ENCODE results near the gene MGAT5.

Gene MGAT5

GRCh38 chr2:134220344-134220974, 33.4 kb upstream of the MGAT5 start:
- no peaks in the 10 kb centered on the region for H3K36me3 ChIP-seq (ENCODE audit: control insufficient read depth, insufficient read depth, low read length)
- H3K4me3 ChIP-seq (ENCODE audit: low read depth, low read length): no peak overlapping the region
- no peak overlapping the region for H3K9ac ChIP-seq (ENCODE audit: low read depth, low read length)
- no peaks in the 10 kb centered on the region for H3K27me3 ChIP-seq (ENCODE audit: control insufficient read depth, insufficient read depth, low read length)
- H3K9me3 ChIP-seq (ENCODE audit: control insufficient read depth, insufficient read depth, low read length): no peaks in the 10 kb centered on the region
- H3K4me1 ChIP-seq (ENCODE audit: control insufficient read depth, insufficient read depth, low read length): peaks cover 24% of the 10 kb centered on the region

DNA sequence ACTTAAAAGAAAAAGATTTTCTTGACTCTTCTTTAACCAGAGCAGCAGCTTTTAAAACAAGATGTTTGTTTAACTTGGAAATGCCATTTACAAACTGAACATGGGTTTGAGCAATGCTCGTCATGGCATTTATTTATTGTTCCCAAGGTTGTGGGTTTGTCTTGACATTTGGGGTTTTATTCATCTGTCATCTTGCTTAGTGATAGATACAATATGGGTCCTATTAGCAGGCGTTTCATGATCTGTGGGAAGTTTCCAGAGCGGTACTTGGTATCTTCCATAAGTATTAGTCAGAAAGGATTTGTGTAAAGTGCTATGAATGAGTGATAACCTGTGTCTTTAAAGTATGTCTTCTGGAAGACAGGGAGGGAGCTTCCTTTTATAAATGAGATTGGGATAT, 29.9 kb upstream of the MGAT5 start:
- H3K27me3 ChIP-seq (ENCODE audit: control insufficient read depth, insufficient read depth, low read length): no peaks in the 10 kb centered on the region
- H3K36me3 ChIP-seq (ENCODE audit: control insufficient read depth, insufficient read depth, low read length): no peaks in the 10 kb centered on the region
- H3K4me1 ChIP-seq (ENCODE audit: control insufficient read depth, insufficient read depth, low read length): peaks cover 23% of the 10 kb centered on the region
- no peaks in the 10 kb centered on the region for H3K9me3 ChIP-seq (ENCODE audit: control insufficient read depth, insufficient read depth, low read length)
- H3K4me3 ChIP-seq (ENCODE audit: low read depth, low read length): no peak overlapping the region
- H3K9ac ChIP-seq (ENCODE audit: low read depth, low read length): no peak overlapping the region

GRCh38 chr2:134225173-134225572, 28.7 kb upstream of the MGAT5 start:
- Histone ChIP-seq H3K27me3 (ENCODE audit: control insufficient read depth, insufficient read depth, low read length) (no peaks in the 10 kb centered on the region), H3K9ac (ENCODE audit: low read depth, low read length) (no peak overlapping the region), H3K9me3 (ENCODE audit: control insufficient read depth, insufficient read depth, low read length) (no peaks in the 10 kb centered on the region), H3K36me3 (ENCODE audit: control insufficient read depth, insufficient read depth, low read length) (no peaks in the 10 kb centered on the region), H3K4me1 (ENCODE audit: control insufficient read depth, insufficient read depth, low read length) (peaks cover 13% of the 10 kb centered on the region), H3K4me3 (ENCODE audit: low read depth, low read length) (no peak overlapping the region)

GRCh38 chr2:134225841-134226240, 28.0 kb upstream of the MGAT5 start:
- Histone ChIP-seq H3K4me1 (ENCODE audit: control insufficient read depth, insufficient read depth, low read length) (peaks cover 6% of the 10 kb centered on the region), H3K27me3 (ENCODE audit: control insufficient read depth, insufficient read depth, low read length) (no peaks in the 10 kb centered on the region), H3K36me3 (ENCODE audit: control insufficient read depth, insufficient read depth, low read length) (no peaks in the 10 kb centered on the region), H3K9me3 (ENCODE audit: control insufficient read depth, insufficient read depth, low read length) (no peaks in the 10 kb centered on the region), H3K9ac (ENCODE audit: low read depth, low read length) (no peak overlapping the region), H3K4me3 (ENCODE audit: low read depth, low read length) (no peak overlapping the region)

DNA sequence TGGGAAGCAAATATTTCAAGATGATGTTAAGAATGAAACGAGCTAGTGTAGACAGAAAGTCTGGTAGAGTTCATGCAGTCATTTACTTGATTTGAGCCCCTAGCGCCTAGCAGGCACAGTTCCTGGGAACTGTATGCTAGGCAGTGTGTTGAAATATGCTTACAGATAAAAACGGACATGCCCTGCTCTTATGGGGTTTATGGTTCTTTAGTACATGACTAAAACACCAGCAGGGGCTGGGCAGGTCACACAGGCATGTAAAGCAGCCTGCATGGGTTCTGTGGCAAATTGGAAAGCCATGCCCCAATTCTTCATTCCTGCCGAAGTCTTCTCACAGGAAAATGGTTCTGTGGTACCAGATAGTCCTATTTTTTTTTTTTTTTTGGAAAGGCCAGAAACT, 27.3 kb upstream of the MGAT5 start:
- no peaks in the 10 kb centered on the region for H3K9me3 ChIP-seq (ENCODE audit: control insufficient read depth, insufficient read depth, low read length)
- H3K9ac ChIP-seq (ENCODE audit: low read depth, low read length): no peak overlapping the region
- no peaks in the 10 kb centered on the region for H3K36me3 ChIP-seq (ENCODE audit: control insufficient read depth, insufficient read depth, low read length)
- H3K27me3 ChIP-seq (ENCODE audit: control insufficient read depth, insufficient read depth, low read length): no peaks in the 10 kb centered on the region
- H3K4me1 ChIP-seq (ENCODE audit: control insufficient read depth, insufficient read depth, low read length): peaks cover 6% of the 10 kb centered on the region
- no peak overlapping the region for H3K4me3 ChIP-seq (ENCODE audit: low read depth, low read length)

GRCh38 chr2:134227666-134228065, 26.2 kb upstream of the MGAT5 start:
- H3K4me1 ChIP-seq (ENCODE audit: control insufficient read depth, insufficient read depth, low read length): peaks cover 6% of the 10 kb centered on the region
- H3K4me3 ChIP-seq (ENCODE audit: low read depth, low read length): no peak overlapping the region
- no peaks in the 10 kb centered on the region for H3K36me3 ChIP-seq (ENCODE audit: control insufficient read depth, insufficient read depth, low read length)
- H3K9me3 ChIP-seq (ENCODE audit: control insufficient read depth, insufficient read depth, low read length): no peaks in the 10 kb centered on the region
- H3K27me3 ChIP-seq (ENCODE audit: control insufficient read depth, insufficient read depth, low read length): no peaks in the 10 kb centered on the region
- H3K9ac ChIP-seq (ENCODE audit: low read depth, low read length): no peak overlapping the region

GRCh38 chr2:134228493-134228903, 25.4 kb upstream of the MGAT5 start:
- no peak overlapping the region for H3K4me3 ChIP-seq (ENCODE audit: low read depth, low read length)
- H3K4me1 ChIP-seq (ENCODE audit: control insufficient read depth, insufficient read depth, low read length): peaks cover 6% of the 10 kb centered on the region
- H3K9me3 ChIP-seq (ENCODE audit: control insufficient read depth, insufficient read depth, low read length): no peaks in the 10 kb centered on the region
- no peaks in the 10 kb centered on the region for H3K36me3 ChIP-seq (ENCODE audit: control insufficient read depth, insufficient read depth, low read length)
- H3K9ac ChIP-seq (ENCODE audit: low read depth, low read length): no peak overlapping the region
- H3K27me3 ChIP-seq (ENCODE audit: control insufficient read depth, insufficient read depth, low read length): no peaks in the 10 kb centered on the region

- H3K36me3 ChIP-seq (ENCODE audit: control insufficient read depth, insufficient read depth, low read length): no peaks in the 10 kb centered on the region
- no peaks in the 10 kb centered on the region for H3K27me3 ChIP-seq (ENCODE audit: control insufficient read depth, insufficient read depth, low read length)
- peaks cover 6% of the 10 kb centered on the region for H3K4me1 ChIP-seq (ENCODE audit: control insufficient read depth, insufficient read depth, low read length)
- H3K9me3 ChIP-seq (ENCODE audit: control insufficient read depth, insufficient read depth, low read length): no peaks in the 10 kb centered on the region
- no peak overlapping the region for H3K4me3 ChIP-seq (ENCODE audit: low read depth, low read length)
- no peak overlapping the region for H3K9ac ChIP-seq (ENCODE audit: low read depth, low read length)
Measured at GRCh38 chr2:134229540-134229939, 24.3 kb upstream of the MGAT5 start.

- H3K9me3 ChIP-seq (ENCODE audit: control insufficient read depth, insufficient read depth, low read length): no peaks in the 10 kb centered on the region
- no peak overlapping the region for H3K9ac ChIP-seq (ENCODE audit: low read depth, low read length)
- no peaks in the 10 kb centered on the region for H3K27me3 ChIP-seq (ENCODE audit: control insufficient read depth, insufficient read depth, low read length)
- no peak overlapping the region for H3K4me3 ChIP-seq (ENCODE audit: low read depth, low read length)
- H3K36me3 ChIP-seq (ENCODE audit: control insufficient read depth, insufficient read depth, low read length): no peaks in the 10 kb centered on the region
- H3K4me1 ChIP-seq (ENCODE audit: control insufficient read depth, insufficient read depth, low read length): no peaks in the 10 kb centered on the region
Measured at GRCh38 chr2:134230885-134231284, 23.0 kb upstream of the MGAT5 start.

- Histone ChIP-seq H3K9me3 (ENCODE audit: control insufficient read depth, insufficient read depth, low read length) (no peaks in the 10 kb centered on the region), H3K27me3 (ENCODE audit: control insufficient read depth, insufficient read depth, low read length) (no peaks in the 10 kb centered on the region), H3K36me3 (ENCODE audit: control insufficient read depth, insufficient read depth, low read length) (no peaks in the 10 kb centered on the region), H3K4me3 (ENCODE audit: low read depth, low read length) (no peak overlapping the region), H3K4me1 (ENCODE audit: control insufficient read depth, insufficient read depth, low read length) (no peaks in the 10 kb centered on the region), H3K9ac (ENCODE audit: low read depth, low read length) (no peak overlapping the region)
Measured at GRCh38 chr2:134231301-134231964, 22.4 kb upstream of the MGAT5 start.

GRCh38 chr2:134231965-134232340, 21.9 kb upstream of the MGAT5 start:
- H3K4me1 ChIP-seq (ENCODE audit: control insufficient read depth, insufficient read depth, low read length): no peaks in the 10 kb centered on the region
- H3K27me3 ChIP-seq (ENCODE audit: control insufficient read depth, insufficient read depth, low read length): no peaks in the 10 kb centered on the region
- no peaks in the 10 kb centered on the region for H3K9me3 ChIP-seq (ENCODE audit: control insufficient read depth, insufficient read depth, low read length)
- no peak overlapping the region for H3K4me3 ChIP-seq (ENCODE audit: low read depth, low read length)
- H3K36me3 ChIP-seq (ENCODE audit: control insufficient read depth, insufficient read depth, low read length): no peaks in the 10 kb centered on the region
- no peak overlapping the region for H3K9ac ChIP-seq (ENCODE audit: low read depth, low read length)

- Histone ChIP-seq H3K36me3 (ENCODE audit: control insufficient read depth, insufficient read depth, low read length) (no peaks in the 10 kb centered on the region), H3K4me3 (ENCODE audit: low read depth, low read length) (no peak overlapping the region), H3K9me3 (ENCODE audit: control insufficient read depth, insufficient read depth, low read length) (no peaks in the 10 kb centered on the region), H3K4me1 (ENCODE audit: control insufficient read depth, insufficient read depth, low read length) (no peaks in the 10 kb centered on the region), H3K9ac (ENCODE audit: low read depth, low read length) (no peak overlapping the region), H3K27me3 (ENCODE audit: control insufficient read depth, insufficient read depth, low read length) (no peaks in the 10 kb centered on the region)
Measured at GRCh38 chr2:134232461-134232860, 21.4 kb upstream of the MGAT5 start.
